ENCODE data around the gene SMTN. TPM values are rescaled to one million over a fixed set of nuclear protein-coding genes. Genes with fewer than 3 reads are reported as not detected.
A peak's percentile ranks its signal among the peaks of the same experiment; 100 is the strongest.
"Not testable (repeated sequence)": the region's sequence is repeated elsewhere in the genome, so short reads cannot be mapped to it uniquely, and the experiment has no call there.

The SMTN gene
- total RNA-seq, 1 donor, result 94.1 TPM

GRCh38 chr22:31056986-31057599, 24.0 kb upstream of the SMTN start:
- DNase-seq (ENCODE audit: low read depth), result peak; percentile 39
- no peak for TF ChIP-seq CTCF (IDR thresholded peaks at IDR 0.05; ENCODE audit: insufficient read depth, low read depth, low read length)
- H3K4me3 ChIP-seq (ENCODE audit: low read depth, low read length), result no peak overlapping the region

GRCh38 chr22:31059663-31060062, 21.5 kb upstream of the SMTN start:
- not testable (repeated sequence) for H3K4me3 ChIP-seq (ENCODE audit: low read depth, low read length)
- DNase-seq (ENCODE audit: low read depth), result peak; percentile 81

- TF ChIP-seq CTCF (IDR thresholded peaks at IDR 0.05; ENCODE audit: insufficient read depth, low read depth, low read length), result no peak
- DNase-seq (ENCODE audit: low read depth), result no peak
- H3K4me3 ChIP-seq (ENCODE audit: low read depth, low read length), result no peak overlapping the region
Measured at GRCh38 chr22:31062566-31063230, 18.4 kb upstream of the SMTN start.

- DNase-seq (ENCODE audit: low read depth), result no peak
- TF ChIP-seq CTCF (IDR thresholded peaks at IDR 0.05; ENCODE audit: insufficient read depth, low read depth, low read length), result no peak
Measured at GRCh38 chr22:31064369-31064768, 16.7 kb upstream of the SMTN start.

GRCh38 chr22:31068970-31069369, 12.1 kb upstream of the SMTN start:
- DNase-seq (ENCODE audit: low read depth), result no peak
- no peak overlapping the region for H3K4me3 ChIP-seq (ENCODE audit: low read depth, low read length)
- TF ChIP-seq CTCF (IDR thresholded peaks at IDR 0.05; ENCODE audit: insufficient read depth, low read depth, low read length), result no peak

More at GRCh38 chr22:31064369-31064768, 16.7 kb upstream of the SMTN start:
- H3K4me3 ChIP-seq (ENCODE audit: low read depth, low read length), result no peak overlapping the region

GRCh38 chr22:31069691-31070314, 11.3 kb upstream of the SMTN start:
- H3K4me3 ChIP-seq (ENCODE audit: low read depth, low read length); DNase-seq (ENCODE audit: low read depth): not testable (repeated sequence)

GRCh38 chr22:31073125-31073524, 8.0 kb upstream of the SMTN start:
- not testable (repeated sequence) for H3K4me3 ChIP-seq (ENCODE audit: low read depth, low read length); DNase-seq (ENCODE audit: low read depth)

- H3K4me3 ChIP-seq (ENCODE audit: low read depth, low read length); DNase-seq (ENCODE audit: low read depth): not testable (repeated sequence)
Measured at GRCh38 chr22:31073545-31074145, 7.5 kb upstream of the SMTN start.

- no peak for TF ChIP-seq CTCF (IDR thresholded peaks at IDR 0.05; ENCODE audit: insufficient read depth, low read depth, low read length)
- DNase-seq (ENCODE audit: low read depth), result peak; percentile 96
- H3K4me3 ChIP-seq (ENCODE audit: low read depth, low read length), result no peak overlapping the region
Measured at GRCh38 chr22:31075961-31076360, 5.2 kb upstream of the SMTN start.
